CD14-positive monocyte (primary cell): ENCODE measurements around the gene DMBX1. TPM values are rescaled to one million over a fixed set of nuclear protein-coding genes. Genes with fewer than 3 reads are reported as not detected.

Experiments
- DNase-seq, 3 donors: peaks; one replicate each; pipeline ENCODE4 v3.0.0-alpha.2; 2011 to 2022
- H2AFZ ChIP-seq: 2 replicates; pipeline ENCODE4 v1.6.0; 2012; ENCODE audit warnings: mild to moderate bottlenecking, low read depth, low read length, inconsistent platforms; ENCODE audit not compliant: insufficient read depth, poor library complexity, severe bottlenecking
- H3K27ac ChIP-seq, 2 donors: 1 replicate in 1 of 2; 2 replicates in 1 of 2; pipeline ENCODE4 v1.5.1; 2012 to 2013; ENCODE audit warnings: low read length in 2 of 2, control low read depth in 1 of 2, inconsistent platforms in 1 of 2, low read depth in 1 of 2, mild to moderate bottlenecking in 1 of 2
- H3K27me3 ChIP-seq, 2 donors: one replicate each; pipeline versions ENCODE4 v1.6.0 to v1.6.1; 2011 to 2013; ENCODE audit warnings: low read length in 2 of 2; ENCODE audit not compliant: control insufficient read depth in 2 of 2, insufficient read depth in 2 of 2
- H3K36me3 ChIP-seq, 2 donors: replicated peaks in 1 of 2; 1 replicate in 1 of 2; 2 replicates in 1 of 2; pipeline versions ENCODE4 v1.5.1 to v1.6.1; 2012 to 2013; ENCODE audit warnings: low read length in 2 of 2, control low read depth in 1 of 2, inconsistent platforms in 1 of 2, mild to moderate bottlenecking in 1 of 2; ENCODE audit not compliant: insufficient read depth in 2 of 2, control insufficient read depth in 1 of 2
- H3K4me1 ChIP-seq, 2 donors: 1 replicate in 1 of 2; 2 replicates in 1 of 2; pipeline versions ENCODE4 v1.5.1 to v1.6.1; 2012 to 2013; ENCODE audit warnings: low read length in 2 of 2, control low read depth in 1 of 2, inconsistent platforms in 1 of 2, mild to moderate bottlenecking in 1 of 2, moderate library complexity in 1 of 2; ENCODE audit not compliant: insufficient read depth in 2 of 2, control insufficient read depth in 1 of 2
- H3K4me2 ChIP-seq: replicated peaks from 2 replicates; pipeline ENCODE3; 2012; ENCODE audit warnings: low read length, moderate library complexity, mild to moderate bottlenecking; ENCODE audit not compliant: poor library complexity, severe bottlenecking; ENCODE audit errors: extremely low read depth
- H3K4me3 ChIP-seq, 3 experiments: fragments of 200-600 bp in 1 of 3; sonication (generic) in 1 of 3; replicated peaks in 1 of 3; 1 replicate in 2 of 3; 2 replicates in 1 of 3; pipeline ENCODE4 v1.5.1; 2011 to 2013; ENCODE audit warnings: low read length in 3 of 3, mild to moderate bottlenecking in 3 of 3, control low read depth in 2 of 3, low read depth in 2 of 3, inconsistent platforms in 1 of 3, moderate library complexity in 1 of 3
- H3K79me2 ChIP-seq: 2 replicates; pipeline ENCODE4 v1.6.0; 2012; ENCODE audit warnings: mild to moderate bottlenecking, control low read depth, inconsistent platforms, low read length, moderate library complexity; ENCODE audit not compliant: insufficient read depth
- H3K9ac ChIP-seq: 2 replicates; pipeline ENCODE4 v1.6.0; 2017; ENCODE audit warnings: low read length, mild to moderate bottlenecking; ENCODE audit not compliant: insufficient read depth, poor library complexity, severe bottlenecking
- H3K9me3 ChIP-seq, 2 donors: replicated peaks in 1 of 2; 1 replicate in 1 of 2; 2 replicates in 1 of 2; pipeline versions ENCODE4 v1.5.1 to v1.6.1; 2012 to 2013; ENCODE audit warnings: low read length in 2 of 2, control low read depth in 1 of 2; ENCODE audit not compliant: control insufficient read depth in 1 of 2, insufficient read depth in 1 of 2
- H4K20me1 ChIP-seq: 2 replicates; pipeline ENCODE4 v1.6.0; 2012; ENCODE audit warnings: mild to moderate bottlenecking, low read length, control low read depth, moderate library complexity; ENCODE audit not compliant: insufficient read depth
- H3K27ac Mint-ChIP-seq, 7 donors: one replicate each; pipeline ENCODE4 v1.8.0; 2020; ENCODE audit warnings: mild to moderate bottlenecking in 7 of 7, mixed read lengths in 7 of 7, moderate library complexity in 6 of 7, inconsistent platforms in 2 of 7
- H3K27me3 Mint-ChIP-seq, 3 donors: one replicate each; pipeline ENCODE4 v1.8.0; 2021 to 2022; ENCODE audit warnings: low read depth in 3 of 3, mild to moderate bottlenecking in 3 of 3, mixed read lengths in 3 of 3, moderate library complexity in 3 of 3, inconsistent platforms in 1 of 3
- H3K36me3 Mint-ChIP-seq, 2 donors: one replicate each; pipeline ENCODE4 v1.8.0; 2020; ENCODE audit warnings: mixed read lengths in 2 of 2, inconsistent platforms in 1 of 2, mild to moderate bottlenecking in 1 of 2
- H3K4me1 Mint-ChIP-seq: one replicate; pipeline ENCODE4 v1.8.0; 2020; ENCODE audit warnings: mild to moderate bottlenecking, mixed read lengths
- H3K4me3 Mint-ChIP-seq, 2 donors: one replicate each; pipeline ENCODE4 v1.8.0; 2020; ENCODE audit warnings: mild to moderate bottlenecking in 2 of 2, mixed read lengths in 2 of 2, moderate library complexity in 1 of 2
- H3K9me3 Mint-ChIP-seq, 7 donors: one replicate each; pipeline ENCODE4 v1.8.0; 2020 to 2022; ENCODE audit warnings: mixed read lengths in 7 of 7, mild to moderate bottlenecking in 6 of 7, moderate library complexity in 6 of 7, inconsistent platforms in 2 of 7
- CTCF ChIP-seq: fragments of 200-600 bp; IDR thresholded peaks from one replicate; pipeline ENCODE4 v1.8.0; 2022; ENCODE audit warnings: antibody characterized with exemption, mild to moderate bottlenecking
- WGBS: methylation state at CpG from one replicate; pipeline ENCODE4 v1.1.5; 2013; ENCODE audit warnings: missing lambda C conversion rate; ENCODE audit not compliant: insufficient coverage; 5-methylcytosine and 5-hydroxymethylcytosine counted together
- intact Hi-C, 2 donors: fragments of 100-400 bp; cut with micrococcal nuclease; formaldehyde crosslinking; loops; one replicate each; pipeline versions ENCODE4 v1.15.0 to v1.15.1; 2023
- polyA plus RNA-seq, 3 donors: library from polyadenylated mRNA; depleted of rRNA in 1 of 3; unstranded in 2 of 3; stranded (reverse) in 1 of 3; fragments of 300-500 nt in 2 of 3; fragments of >200 nt in 1 of 3; fragmentation: Illumina TruSeq in 2 of 3; gene quantifications; 1 replicate in 2 of 3; 2 replicates in 1 of 3; pipeline ENCODE4 v1.2.3, GENCODE V29; 2012 to 2021

The DMBX1 gene
- polyA plus RNA-seq, 3 donors: not detected

- H3K27ac Mint-ChIP-seq: no peak overlapping the region
- no peak overlapping the region for H3K27ac ChIP-seq
- H3K36me3 Mint-ChIP-seq: no peaks in the 10 kb centered on the region
- peaks cover 10% of the 10 kb centered on the region for H3K4me1 Mint-ChIP-seq
- H3K36me3 ChIP-seq: no peaks in the 10 kb centered on the region
- intact Hi-C loops: loop anchor here in 1 of 2 donors (10.0 kb wide), 1 partner anchor 187 kb away; no protein-coding TSS in a partner anchor
- TF ChIP-seq CTCF: no peak
- H3K79me2 ChIP-seq: no peaks in the 10 kb centered on the region
- H3K4me3 Mint-ChIP-seq: no peak overlapping the region
- H2AFZ ChIP-seq: no peak overlapping the region
- H3K27me3 ChIP-seq: peaks cover 4 to 35% of the 10 kb centered on the region in 2 donors
- H3K9ac ChIP-seq: no peak overlapping the region
- H3K4me3 ChIP-seq: no peak overlapping the region
- H3K9me3 ChIP-seq: no peaks in the 10 kb centered on the region
- H3K4me2 ChIP-seq: no peak overlapping the region
- peaks cover 28 to 52% (median 38%) of the 10 kb centered on the region in 3 donors for H3K27me3 Mint-ChIP-seq
- H3K9me3 Mint-ChIP-seq: peaks cover 0 to 3% (median 0%) of the 10 kb centered on the region in 7 donors
- H3K4me1 ChIP-seq: no peaks in the 10 kb centered on the region
- no CpG with 5 or more reads among the region's 2 CpGs for WGBS
- H4K20me1 ChIP-seq: no peaks in the 10 kb centered on the region
- DNase-seq: no peak
These were observed 31.8 kb downstream of the DMBX1 start for GRCh38 chr1:46521414-46521813.

GRCh38 chr1:46522184-46522968, 32.7 kb downstream of the DMBX1 start:
- Histone ChIP-seq H3K4me2 (no peak overlapping the region), H3K4me1 (no peaks in the 10 kb centered on the region), H3K4me3 (no peak overlapping the region), H3K27ac (no peak overlapping the region), H2AFZ (no peak overlapping the region), H3K36me3 (no peaks in the 10 kb centered on the region), H3K79me2 (no peaks in the 10 kb centered on the region), H3K9me3 (no peaks in the 10 kb centered on the region), H4K20me1 (no peaks in the 10 kb centered on the region), H3K9ac (peak overlapping the region; percentile 15), H3K27me3 (peaks cover 0 to 25% of the 10 kb centered on the region in 2 donors)
- Mint-ChIP-seq H3K27me3 (peaks cover 26 to 50% (median 32%) of the 10 kb centered on the region in 3 donors), H3K4me1 (peaks cover 10% of the 10 kb centered on the region), H3K36me3 (no peaks in the 10 kb centered on the region), H3K9me3 (peaks cover 0 to 3% (median 0%) of the 10 kb centered on the region in 7 donors), H3K4me3 (no peak overlapping the region), H3K27ac (peak overlapping the region in 1 of 7 donors; percentile 4)
- 20% methylated on average over 14 of the region's 16 CpGs for WGBS
- no peak for TF ChIP-seq CTCF
- intact Hi-C loops: loop anchor here in 1 of 2 donors (10.0 kb wide), 1 partner anchor 188 kb away; no protein-coding TSS in a partner anchor
- DNase-seq: no peak
